Measurements from ENCODE around the gene FGF2.

FGF2 gene

GRCh38 chr4:122836941-122837340 is 10.3 kb downstream of the FGF2 start:
- no peak overlapping the region for H3K9ac ChIP-seq (ENCODE audit: low read length)
- no peaks in the 10 kb centered on the region for H3K79me2 ChIP-seq (ENCODE audit: insufficient read depth, low read length)
- no peaks in the 10 kb centered on the region for H3K9me2 ChIP-seq (replicated peaks; ENCODE audit: insufficient read depth, low read length)
- H3K9me3 ChIP-seq (ENCODE audit: insufficient read depth, low read length): no peaks in the 10 kb centered on the region
- no peak for TF ChIP-seq CTCF (IDR thresholded peaks at IDR 0.05; ENCODE audit: insufficient read depth, low read length, poor library complexity, severe bottlenecking)
- H3K27ac ChIP-seq (ENCODE audit: low read depth, low read length): no peak overlapping the region
- no peaks in the 10 kb centered on the region for H4K20me1 ChIP-seq (ENCODE audit: low read depth, low read length)
- no peak overlapping the region for H3K4me2 ChIP-seq (ENCODE audit: low read depth, low read length, poor library complexity, severe bottlenecking)
- H3K4me3 ChIP-seq (ENCODE audit: insufficient read depth, low read length, poor library complexity, severe bottlenecking): no peak overlapping the region
- no peak overlapping the region for H2AFZ ChIP-seq (ENCODE audit: low read depth, low read length, severe bottlenecking)
- no peaks in the 10 kb centered on the region for H3K36me3 ChIP-seq (ENCODE audit: low read length)
- no peaks in the 10 kb centered on the region for H3F3A ChIP-seq (ENCODE audit: insufficient read depth)
- no peaks in the 10 kb centered on the region for H3K27me3 ChIP-seq (ENCODE audit: low read length)

DNA sequence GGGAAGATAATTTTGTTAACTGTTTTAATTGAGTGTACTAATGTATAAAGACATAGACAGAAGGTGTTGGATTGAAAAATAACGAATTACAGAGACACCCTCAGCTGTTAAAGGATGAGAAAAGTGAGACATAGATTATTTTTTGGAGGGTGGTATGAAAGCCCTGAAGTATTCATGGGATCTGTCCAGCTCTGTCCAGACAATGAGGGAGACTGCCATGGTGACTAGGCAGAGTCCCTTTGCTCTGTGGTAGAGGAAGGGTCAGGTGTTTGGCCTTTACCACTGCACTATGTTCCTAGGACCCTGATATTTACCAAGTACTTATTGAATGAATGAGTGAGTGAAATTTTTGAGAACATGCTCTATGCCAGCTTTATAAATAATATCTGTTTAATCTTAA is 11.4 kb downstream of the FGF2 start:
- no peaks in the 10 kb centered on the region for H3K36me3 ChIP-seq (ENCODE audit: low read length)
- H3K9me3 ChIP-seq (ENCODE audit: insufficient read depth, low read length): no peaks in the 10 kb centered on the region
- H3K27ac ChIP-seq (ENCODE audit: low read depth, low read length): no peak overlapping the region
- H2AFZ ChIP-seq (ENCODE audit: low read depth, low read length, severe bottlenecking): no peak overlapping the region
- no peaks in the 10 kb centered on the region for H4K20me1 ChIP-seq (ENCODE audit: low read depth, low read length)
- no peak overlapping the region for H3K4me3 ChIP-seq (ENCODE audit: insufficient read depth, low read length, poor library complexity, severe bottlenecking)
- no peak overlapping the region for H3K4me2 ChIP-seq (ENCODE audit: low read depth, low read length, poor library complexity, severe bottlenecking)
- H3F3A ChIP-seq (ENCODE audit: insufficient read depth): no peaks in the 10 kb centered on the region
- H3K79me2 ChIP-seq (ENCODE audit: insufficient read depth, low read length): no peaks in the 10 kb centered on the region
- no peak overlapping the region for H3K9ac ChIP-seq (ENCODE audit: low read length)
- TF ChIP-seq CTCF (IDR thresholded peaks at IDR 0.05; ENCODE audit: insufficient read depth, low read length, poor library complexity, severe bottlenecking) (no peak), EZH2phosphoT487 (conservative IDR thresholded peaks at IDR 0.05; ENCODE audit: low read length) (no peak)
- H3K27me3 ChIP-seq (ENCODE audit: low read length): no peaks in the 10 kb centered on the region
- no peaks in the 10 kb centered on the region for H3K9me2 ChIP-seq (replicated peaks; ENCODE audit: insufficient read depth, low read length)

GRCh38 chr4:122842392-122842791 is 15.8 kb downstream of the FGF2 start:
- Histone ChIP-seq H3K4me3 (ENCODE audit: insufficient read depth, low read length, poor library complexity, severe bottlenecking) (no peak overlapping the region), H3F3A (ENCODE audit: insufficient read depth) (no peaks in the 10 kb centered on the region), H3K9me3 (ENCODE audit: insufficient read depth, low read length) (no peaks in the 10 kb centered on the region), H3K36me3 (ENCODE audit: low read length) (no peaks in the 10 kb centered on the region), H3K27ac (ENCODE audit: low read depth, low read length) (no peak overlapping the region), H3K9me2 (replicated peaks; ENCODE audit: insufficient read depth, low read length) (no peaks in the 10 kb centered on the region), H3K4me2 (ENCODE audit: low read depth, low read length, poor library complexity, severe bottlenecking) (no peak overlapping the region), H3K79me2 (ENCODE audit: insufficient read depth, low read length) (no peaks in the 10 kb centered on the region), H3K9ac (ENCODE audit: low read length) (no peak overlapping the region), H3K27me3 (ENCODE audit: low read length) (no peaks in the 10 kb centered on the region), H2AFZ (ENCODE audit: low read depth, low read length, severe bottlenecking) (no peak overlapping the region), H4K20me1 (ENCODE audit: low read depth, low read length) (no peaks in the 10 kb centered on the region)
- no peak for TF ChIP-seq CTCF (IDR thresholded peaks at IDR 0.05; ENCODE audit: insufficient read depth, low read length, poor library complexity, severe bottlenecking)

All from SU-DHL-6 (cell line).